HG03039 (cell line): Measurements from ENCODE around the gene AK3.

Source experiments
- ATAC-seq: cut with Tn5 transposase; IDR thresholded peaks from one replicate; pipeline ENCODE4 v1.9.1; 2021; ENCODE audit warnings: mild to moderate bottlenecking, moderate library complexity; ENCODE audit not compliant: unreplicated experiment

Gene AK3

GRCh38 chr9:4709380-4709779 lies 31.6 kb downstream of the AK3 start:
- no peak for ATAC-seq

GRCh38 chr9:4706971-4707622 lies 33.9 kb downstream of the AK3 start:
- no peak for ATAC-seq

GRCh38 chr9:4706021-4706420 lies 35.0 kb downstream of the AK3 start:
- no peak for ATAC-seq

GRCh38 chr9:4704129-4704528 lies 36.9 kb downstream of the AK3 start:
- no peak for ATAC-seq

- no peak for ATAC-seq
Measured at GRCh38 chr9:4701526-4701925, 39.5 kb downstream of the AK3 start.

GRCh38 chr9:4700932-4701331 lies 40.1 kb downstream of the AK3 start:
- no peak for ATAC-seq

- ATAC-seq, result no peak
Measured at GRCh38 chr9:4700091-4700490, 40.9 kb downstream of the AK3 start.

GRCh38 chr9:4691795-4692194 lies 49.2 kb downstream of the AK3 start:
- ATAC-seq, result no peak

- peak; percentile 48 for ATAC-seq
Measured at GRCh38 chr9:4690144-4690543, 50.9 kb downstream of the AK3 start.

GRCh38 chr9:4689687-4690104 lies 51.3 kb downstream of the AK3 start:
- ATAC-seq, result peak; percentile 51

- no peak for ATAC-seq
Measured at GRCh38 chr9:4689021-4689420, 52.0 kb downstream of the AK3 start.

GRCh38 chr9:4686584-4686983 lies 54.4 kb downstream of the AK3 start:
- ATAC-seq, result no peak

- ATAC-seq, result no peak
Measured at GRCh38 chr9:4686112-4686511, 54.9 kb downstream of the AK3 start.

GRCh38 chr9:4684820-4685219 lies 56.2 kb downstream of the AK3 start:
- no peak for ATAC-seq

- ATAC-seq, result no peak
Measured at GRCh38 chr9:4680750-4681149, 60.3 kb downstream of the AK3 start.

GRCh38 chr9:4680173-4680525 lies 60.9 kb downstream of the AK3 start:
- no peak for ATAC-seq

GRCh38 chr9:4679268-4680172 lies 61.5 kb downstream of the AK3 start, which contains the start of gene CDC37L1:
Gene CDC37L1, plus strand, starts transcription at chr9:4679569. Its CDS starts 199 bp downstream, at chr9:4679768.
- peak; percentile 93 for ATAC-seq

GRCh38 chr9:4678679-4679267 lies 62.2 kb downstream of the AK3 start:
- ATAC-seq, result no peak

- no peak for ATAC-seq
Measured at GRCh38 chr9:4677392-4677791, 63.6 kb downstream of the AK3 start.

- ATAC-seq, result no peak
Measured at GRCh38 chr9:4674783-4675182, 66.2 kb downstream of the AK3 start.

- no peak for ATAC-seq
Measured at GRCh38 chr9:4671737-4672136, 69.3 kb downstream of the AK3 start.

GRCh38 chr9:4670591-4670990 lies 70.4 kb downstream of the AK3 start:
- no peak for ATAC-seq
